ENCODE measurements around the gene EFCC1.

The EFCC1 gene

GRCh38 chr3:129034642-129035041, 33.5 kb downstream of the EFCC1 start:
- DNase-seq (ENCODE audit: low read depth): no peak
- no peak for TF ChIP-seq CTCF (conservative IDR thresholded peaks at IDR 0.05; ENCODE audit: control insufficient read depth, insufficient read depth, low read depth, low read length)
- no peak overlapping the region for H3K4me3 ChIP-seq (ENCODE audit: control insufficient read depth, low read depth, low read length)

GRCh38 chr3:129035360-129036221, 34.5 kb downstream of the EFCC1 start:
- no peak for TF ChIP-seq CTCF (conservative IDR thresholded peaks at IDR 0.05; ENCODE audit: control insufficient read depth, insufficient read depth, low read depth, low read length)
- no peak overlapping the region for H3K4me3 ChIP-seq (ENCODE audit: control insufficient read depth, low read depth, low read length)
- no peak for DNase-seq (ENCODE audit: low read depth)

GRCh38 chr3:129036222-129037092, 35.4 kb downstream of the EFCC1 start:
- no peak overlapping the region for H3K4me3 ChIP-seq (ENCODE audit: control insufficient read depth, low read depth, low read length)
- TF ChIP-seq CTCF (conservative IDR thresholded peaks at IDR 0.05; ENCODE audit: control insufficient read depth, insufficient read depth, low read depth, low read length): no peak
- DNase-seq (ENCODE audit: low read depth): no peak

GRCh38 chr3:129037093-129037419, 36.0 kb downstream of the EFCC1 start:
- TF ChIP-seq CTCF (conservative IDR thresholded peaks at IDR 0.05; ENCODE audit: control insufficient read depth, insufficient read depth, low read depth, low read length): no peak
- DNase-seq (ENCODE audit: low read depth): no peak
- H3K4me3 ChIP-seq (ENCODE audit: control insufficient read depth, low read depth, low read length): no peak overlapping the region

- no peak overlapping the region for H3K4me3 ChIP-seq (ENCODE audit: control insufficient read depth, low read depth, low read length)
Observed at GRCh38 chr3:129038121-129038855, 37.2 kb downstream of the EFCC1 start.

More at GRCh38 chr3:129038121-129038855, 37.2 kb downstream of the EFCC1 start:
- no peak for DNase-seq (ENCODE audit: low read depth)
- TF ChIP-seq CTCF (conservative IDR thresholded peaks at IDR 0.05; ENCODE audit: control insufficient read depth, insufficient read depth, low read depth, low read length): no peak
